ENCODE results near the gene TMEM150A.
"Not testable (repeated sequence)": the region's sequence is repeated elsewhere in the genome, so short reads cannot be mapped to it uniquely, and the experiment has no call there.

Gene TMEM150A

GRCh38 chr2:85628658-85629057 lies 26.2 kb upstream of the TMEM150A start:
- peak in 1 of 3 donors; percentile 17 for DNase-seq
- ChIA-PET CTCF (interaction anchor here (1.3 to 5.2 kb wide), 2 partner anchors 8 kb away, joined by 3 to 35 read pairs; no protein-coding TSS in a partner anchor), POLR2A (interaction anchor here (1.0 to 1.2 kb wide), 2 partner anchors 8 to 67 kb away, joined by 3 to 4 read pairs; no protein-coding TSS in a partner anchor)
- 89% methylated on average over 1 of the region's 2 CpGs for WGBS (ENCODE audit: insufficient coverage)
- Histone ChIP-seq H3K27ac (ENCODE audit: insufficient read depth in 1 of 2, low read depth in 1 of 2, low read length in 2 of 2, poor library complexity in 1 of 2, severe bottlenecking in 2 of 2) (peak overlapping the region in 1 of 2 experiments; percentile 34), H3K9me3 (ENCODE audit: control extremely low read depth in 1 of 5, control insufficient read depth in 4 of 5, insufficient read depth in 2 of 5, low read depth in 1 of 5, low read length in 4 of 5) (no peaks in the 10 kb centered on the region), H3K4me1 (ENCODE audit: control extremely low read depth in 1 of 4, control insufficient read depth in 4 of 4, insufficient read depth in 4 of 4, low read length in 3 of 4) (no peaks in the 10 kb centered on the region), H3K27me3 (replicated peaks in 2 of 5; ENCODE audit: control insufficient read depth in 4 of 5, insufficient read depth in 5 of 5, low read length in 4 of 5) (no peaks in the 10 kb centered on the region), H3K4me3 (ENCODE audit: control insufficient read depth in 1 of 7, extremely low read depth in 1 of 7, insufficient read depth in 4 of 7, low read depth in 2 of 7, low read length in 6 of 7) (no peak overlapping the region), H3K36me3 (ENCODE audit: control insufficient read depth in 4 of 4, insufficient read depth in 4 of 4, low read length in 3 of 4) (peaks cover 40 to 89% (median 63%) of the 10 kb centered on the region in 4 experiments)

GRCh38 chr2:85623991-85624390 lies 21.5 kb upstream of the TMEM150A start:
- peaks cover 29 to 86% (median 57%) of the 10 kb centered on the region in 4 experiments for H3K36me3 ChIP-seq (ENCODE audit: control insufficient read depth in 4 of 4, insufficient read depth in 4 of 4, low read length in 3 of 4)
- H3K27me3 ChIP-seq (replicated peaks in 2 of 5; ENCODE audit: control insufficient read depth in 4 of 5, insufficient read depth in 5 of 5, low read length in 4 of 5) = no peaks in the 10 kb centered on the region
- ChIA-PET POLR2A (no interaction called here), CTCF (interaction anchor here (5.7 kb wide), 1 partner anchor 13 kb away, joined by 38 read pairs; no protein-coding TSS in a partner anchor)
- H3K4me1 ChIP-seq (ENCODE audit: control extremely low read depth in 1 of 4, control insufficient read depth in 4 of 4, insufficient read depth in 4 of 4, low read length in 3 of 4) = no peaks in the 10 kb centered on the region
- WGBS (ENCODE audit: insufficient coverage) = 86% methylated on average over 5 of the region's 5 CpGs
- no peak for DNase-seq
- no peak overlapping the region for H3K27ac ChIP-seq (ENCODE audit: insufficient read depth in 1 of 2, low read depth in 1 of 2, low read length in 2 of 2, poor library complexity in 1 of 2, severe bottlenecking in 2 of 2)
- H3K9me3 ChIP-seq (ENCODE audit: control extremely low read depth in 1 of 5, control insufficient read depth in 4 of 5, insufficient read depth in 2 of 5, low read depth in 1 of 5, low read length in 4 of 5) = no peaks in the 10 kb centered on the region
- H3K4me3 ChIP-seq (ENCODE audit: control insufficient read depth in 1 of 7, extremely low read depth in 1 of 7, insufficient read depth in 4 of 7, low read depth in 2 of 7, low read length in 6 of 7) = no peak overlapping the region

GRCh38 chr2:85621338-85621737 lies 18.8 kb upstream of the TMEM150A start:
- DNase-seq = no peak
- Histone ChIP-seq H3K27me3 (replicated peaks in 2 of 5; ENCODE audit: control insufficient read depth in 4 of 5, insufficient read depth in 5 of 5, low read length in 4 of 5) (no peaks in the 10 kb centered on the region), H3K4me3 (ENCODE audit: control insufficient read depth in 1 of 7, extremely low read depth in 1 of 7, insufficient read depth in 4 of 7, low read depth in 2 of 7, low read length in 6 of 7) (no peak overlapping the region), H3K9me3 (ENCODE audit: control extremely low read depth in 1 of 5, control insufficient read depth in 4 of 5, insufficient read depth in 2 of 5, low read depth in 1 of 5, low read length in 4 of 5) (no peaks in the 10 kb centered on the region), H3K27ac (ENCODE audit: insufficient read depth in 1 of 2, low read depth in 1 of 2, low read length in 2 of 2, poor library complexity in 1 of 2, severe bottlenecking in 2 of 2) (no peak overlapping the region), H3K4me1 (ENCODE audit: control extremely low read depth in 1 of 4, control insufficient read depth in 4 of 4, insufficient read depth in 4 of 4, low read length in 3 of 4) (peaks cover 6 to 11% (median 11%) of the 10 kb centered on the region in 4 experiments), H3K36me3 (ENCODE audit: control insufficient read depth in 4 of 4, insufficient read depth in 4 of 4, low read length in 3 of 4) (peaks cover 23 to 70% (median 44%) of the 10 kb centered on the region in 4 experiments)
- WGBS (ENCODE audit: insufficient coverage) = no CpG with 5 or more reads among the region's 1 CpG
- CTCF ChIA-PET = interaction anchor here (0.8 to 5.7 kb wide), 8 partner anchors 8 to 108 kb away, joined by 3 to 38 read pairs (median 5); no protein-coding TSS in a partner anchor
- POLR2A ChIA-PET = no interaction called here

GRCh38 chr2:85619617-85620016 lies 17.1 kb upstream of the TMEM150A start:
- no peak for DNase-seq
- Histone ChIP-seq H3K27ac (ENCODE audit: insufficient read depth in 1 of 2, low read depth in 1 of 2, low read length in 2 of 2, poor library complexity in 1 of 2, severe bottlenecking in 2 of 2) (no peak overlapping the region), H3K36me3 (ENCODE audit: control insufficient read depth in 4 of 4, insufficient read depth in 4 of 4, low read length in 3 of 4) (peaks cover 12 to 56% (median 30%) of the 10 kb centered on the region in 4 experiments), H3K9me3 (ENCODE audit: control extremely low read depth in 1 of 5, control insufficient read depth in 4 of 5, insufficient read depth in 2 of 5, low read depth in 1 of 5, low read length in 4 of 5) (no peaks in the 10 kb centered on the region), H3K4me3 (ENCODE audit: control insufficient read depth in 1 of 7, extremely low read depth in 1 of 7, insufficient read depth in 4 of 7, low read depth in 2 of 7, low read length in 6 of 7) (no peak overlapping the region), H3K27me3 (replicated peaks in 2 of 5; ENCODE audit: control insufficient read depth in 4 of 5, insufficient read depth in 5 of 5, low read length in 4 of 5) (no peaks in the 10 kb centered on the region), H3K4me1 (ENCODE audit: control extremely low read depth in 1 of 4, control insufficient read depth in 4 of 4, insufficient read depth in 4 of 4, low read length in 3 of 4) (peaks cover 6 to 16% (median 11%) of the 10 kb centered on the region in 4 experiments)
- ChIA-PET CTCF (interaction anchor here (0.7 to 5.7 kb wide), 7 partner anchors 9 to 29 kb away, joined by 3 to 38 read pairs (median 4); no protein-coding TSS in a partner anchor), POLR2A (no interaction called here)
- 100% methylated on average over 2 of the region's 6 CpGs for WGBS (ENCODE audit: insufficient coverage)

GRCh38 chr2:85617723-85618122 lies 15.2 kb upstream of the TMEM150A start:
- H3K27me3 ChIP-seq (replicated peaks in 2 of 5; ENCODE audit: control insufficient read depth in 4 of 5, insufficient read depth in 5 of 5, low read length in 4 of 5); H3K27ac ChIP-seq (ENCODE audit: insufficient read depth in 1 of 2, low read depth in 1 of 2, low read length in 2 of 2, poor library complexity in 1 of 2, severe bottlenecking in 2 of 2); H3K9me3 ChIP-seq (ENCODE audit: control extremely low read depth in 1 of 5, control insufficient read depth in 4 of 5, insufficient read depth in 2 of 5, low read depth in 1 of 5, low read length in 4 of 5); DNase-seq: not testable (repeated sequence)
- CTCF ChIA-PET = interaction anchor here (1.3 to 1.7 kb wide), 3 partner anchors 18 to 23 kb away, joined by 4 to 7 read pairs (median 6); no protein-coding TSS in a partner anchor
- POLR2A ChIA-PET = interaction anchor here (1.0 kb wide), 1 partner anchor 34 kb away, joined by 4 read pairs; no protein-coding TSS in a partner anchor
- peaks cover 5 to 37% (median 16%) of the 10 kb centered on the region in 4 experiments for H3K36me3 ChIP-seq (ENCODE audit: control insufficient read depth in 4 of 4, insufficient read depth in 4 of 4, low read length in 3 of 4)
- H3K4me1 ChIP-seq (ENCODE audit: control extremely low read depth in 1 of 4, control insufficient read depth in 4 of 4, insufficient read depth in 4 of 4, low read length in 3 of 4) = peaks cover 6 to 16% (median 11%) of the 10 kb centered on the region in 4 experiments
- 95% methylated on average over 2 of the region's 5 CpGs for WGBS (ENCODE audit: insufficient coverage)
- peak overlapping the region in 2 of 7 experiments; percentile 76 to 89 for H3K4me3 ChIP-seq (ENCODE audit: control insufficient read depth in 1 of 7, extremely low read depth in 1 of 7, insufficient read depth in 4 of 7, low read depth in 2 of 7, low read length in 6 of 7)

GRCh38 chr2:85615413-85615728 lies 12.9 kb upstream of the TMEM150A start:
- CTCF ChIA-PET = interaction anchor here (0.9 to 1.0 kb wide), 2 partner anchors 24 to 65 kb away, joined by 3 to 4 read pairs; no protein-coding TSS in a partner anchor

GRCh38 chr2:85614757-85615156 lies 12.3 kb upstream of the TMEM150A start:
- H3K27me3 ChIP-seq (replicated peaks in 2 of 5; ENCODE audit: control insufficient read depth in 4 of 5, insufficient read depth in 5 of 5, low read length in 4 of 5); H3K27ac ChIP-seq (ENCODE audit: insufficient read depth in 1 of 2, low read depth in 1 of 2, low read length in 2 of 2, poor library complexity in 1 of 2, severe bottlenecking in 2 of 2); DNase-seq; H3K9me3 ChIP-seq (ENCODE audit: control extremely low read depth in 1 of 5, control insufficient read depth in 4 of 5, insufficient read depth in 2 of 5, low read depth in 1 of 5, low read length in 4 of 5); H3K4me3 ChIP-seq (ENCODE audit: control insufficient read depth in 1 of 7, extremely low read depth in 1 of 7, insufficient read depth in 4 of 7, low read depth in 2 of 7, low read length in 6 of 7): not testable (repeated sequence)
- Histone ChIP-seq H3K4me1 (ENCODE audit: control extremely low read depth in 1 of 4, control insufficient read depth in 4 of 4, insufficient read depth in 4 of 4, low read length in 3 of 4) (peaks cover 9 to 30% (median 23%) of the 10 kb centered on the region in 4 experiments), H3K36me3 (ENCODE audit: control insufficient read depth in 4 of 4, insufficient read depth in 4 of 4, low read length in 3 of 4) (peaks cover 3 to 16% (median 7%) of the 10 kb centered on the region in 4 experiments)
- 100% methylated on average over 5 of the region's 7 CpGs for WGBS (ENCODE audit: insufficient coverage)
- POLR2A ChIA-PET = interaction anchor here (1.0 kb wide), 1 partner anchor 53 kb away, joined by 7 read pairs; the partner anchor contains the start of gene GGCX
- CTCF ChIA-PET = interaction anchor here (1.0 kb wide), 2 partner anchors 24 to 27 kb away, joined by 3 to 4 read pairs; no protein-coding TSS in a partner anchor

More at GRCh38 chr2:85615413-85615728, 12.9 kb upstream of the TMEM150A start:
- DNase-seq = no peak
- WGBS (ENCODE audit: insufficient coverage) = 90% methylated on average over 14 of the region's 17 CpGs
- Histone ChIP-seq H3K27ac (ENCODE audit: insufficient read depth in 1 of 2, low read depth in 1 of 2, low read length in 2 of 2, poor library complexity in 1 of 2, severe bottlenecking in 2 of 2) (peak overlapping the region; percentile 72 to 85), H3K4me3 (ENCODE audit: control insufficient read depth in 1 of 7, extremely low read depth in 1 of 7, insufficient read depth in 4 of 7, low read depth in 2 of 7, low read length in 6 of 7) (peak overlapping the region in 1 of 7 experiments; percentile 89), H3K27me3 (replicated peaks in 2 of 5; ENCODE audit: control insufficient read depth in 4 of 5, insufficient read depth in 5 of 5, low read length in 4 of 5) (no peaks in the 10 kb centered on the region), H3K9me3 (ENCODE audit: control extremely low read depth in 1 of 5, control insufficient read depth in 4 of 5, insufficient read depth in 2 of 5, low read depth in 1 of 5, low read length in 4 of 5) (no peaks in the 10 kb centered on the region), H3K36me3 (ENCODE audit: control insufficient read depth in 4 of 4, insufficient read depth in 4 of 4, low read length in 3 of 4) (peaks cover 5 to 20% (median 9%) of the 10 kb centered on the region in 4 experiments), H3K4me1 (ENCODE audit: control extremely low read depth in 1 of 4, control insufficient read depth in 4 of 4, insufficient read depth in 4 of 4, low read length in 3 of 4) (peaks cover 9 to 27% (median 23%) of the 10 kb centered on the region in 4 experiments)
- POLR2A ChIA-PET = interaction anchor here (1.0 kb wide), 1 partner anchor 54 kb away, joined by 7 read pairs; the partner anchor contains the start of gene GGCX
